PC-3 (cell line): ENCODE results near the gene FUS.

ENCODE experiments used
- EZH2 ChIP-seq: fragments of 300-600 bp; sonication (generic); IDR thresholded peaks from one replicate; pipeline ENCODE4 v1.6.1; 2017; ENCODE audit warnings: antibody characterized with exemption, mild to moderate bottlenecking, low read length; ENCODE audit not compliant: unreplicated experiment
- TF ChIP-seq, protein P1 (sequence below): fragments of 300-600 bp; sonication (generic); conservative IDR thresholded peaks from 2 replicates; pipeline ENCODE4 v1.5.1; 2017; ENCODE audit warnings: antibody characterized with exemption, low read depth, mild to moderate bottlenecking, low read length

DNA sequence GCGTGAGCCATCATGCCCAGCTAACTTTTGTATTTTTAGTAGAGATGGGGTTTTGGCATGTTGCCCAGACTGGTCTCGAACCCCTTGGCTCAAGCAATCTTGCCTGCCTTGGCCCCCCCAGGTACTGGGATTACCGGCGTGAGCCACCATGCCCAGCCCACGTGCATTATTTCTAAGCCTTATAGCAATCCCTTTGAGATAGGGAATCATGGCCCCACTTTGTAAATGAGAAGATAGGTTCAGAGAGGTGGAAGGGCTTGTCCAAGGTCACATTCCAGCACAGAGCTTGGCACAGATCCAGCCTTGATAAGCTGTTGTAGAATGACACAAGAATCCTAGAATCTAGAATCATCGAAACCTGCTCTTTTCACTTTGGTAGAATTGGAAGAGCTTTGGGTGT, 26.8 kb downstream of the FUS start:
- TF ChIP-seq, protein P1, sequence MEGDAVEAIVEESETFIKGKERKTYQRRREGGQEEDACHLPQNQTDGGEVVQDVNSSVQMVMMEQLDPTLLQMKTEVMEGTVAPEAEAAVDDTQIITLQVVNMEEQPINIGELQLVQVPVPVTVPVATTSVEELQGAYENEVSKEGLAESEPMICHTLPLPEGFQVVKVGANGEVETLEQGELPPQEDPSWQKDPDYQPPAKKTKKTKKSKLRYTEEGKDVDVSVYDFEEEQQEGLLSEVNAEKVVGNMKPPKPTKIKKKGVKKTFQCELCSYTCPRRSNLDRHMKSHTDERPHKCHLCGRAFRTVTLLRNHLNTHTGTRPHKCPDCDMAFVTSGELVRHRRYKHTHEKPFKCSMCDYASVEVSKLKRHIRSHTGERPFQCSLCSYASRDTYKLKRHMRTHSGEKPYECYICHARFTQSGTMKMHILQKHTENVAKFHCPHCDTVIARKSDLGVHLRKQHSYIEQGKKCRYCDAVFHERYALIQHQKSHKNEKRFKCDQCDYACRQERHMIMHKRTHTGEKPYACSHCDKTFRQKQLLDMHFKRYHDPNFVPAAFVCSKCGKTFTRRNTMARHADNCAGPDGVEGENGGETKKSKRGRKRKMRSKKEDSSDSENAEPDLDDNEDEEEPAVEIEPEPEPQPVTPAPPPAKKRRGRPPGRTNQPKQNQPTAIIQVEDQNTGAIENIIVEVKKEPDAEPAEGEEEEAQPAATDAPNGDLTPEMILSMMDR, result no peak
- no peak for TF ChIP-seq EZH2
